Measurements from ENCODE around the gene REC114. TPM values are rescaled to one million over a fixed set of nuclear protein-coding genes. Genes with fewer than 3 reads are reported as not detected.
"Not testable (repeated sequence)": the region's sequence is repeated elsewhere in the genome, so short reads cannot be mapped to it uniquely, and the experiment has no call there.

The REC114 gene
- total RNA-seq, 1 donor from 2014 or later = not detected

DNA sequence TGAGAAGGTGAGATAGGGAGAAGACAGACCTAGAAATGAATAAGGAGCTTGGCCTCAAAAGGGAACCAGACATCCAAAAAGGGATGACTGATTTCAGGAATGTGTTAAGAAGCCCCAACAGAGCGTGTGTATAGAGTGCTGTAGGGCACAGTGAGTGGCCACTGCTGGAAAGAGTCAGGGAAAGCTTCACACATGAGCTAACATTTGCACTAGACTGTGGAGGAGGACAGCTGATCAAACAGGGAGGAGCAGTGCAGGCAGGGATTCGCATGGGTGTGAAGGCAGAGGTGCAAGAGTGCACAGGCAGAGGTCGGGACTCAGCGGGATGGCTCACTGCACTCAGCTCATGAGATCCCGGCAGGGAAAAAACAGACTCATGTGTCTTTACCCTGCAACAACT lies 128.4 kb downstream of the REC114 start:
- no peak overlapping the region for H3K4me3 ChIP-seq (ENCODE audit: low read depth, low read length)
- peak; percentile 78 for DNase-seq (ENCODE audit: low read depth)
- TF ChIP-seq, protein P1, sequence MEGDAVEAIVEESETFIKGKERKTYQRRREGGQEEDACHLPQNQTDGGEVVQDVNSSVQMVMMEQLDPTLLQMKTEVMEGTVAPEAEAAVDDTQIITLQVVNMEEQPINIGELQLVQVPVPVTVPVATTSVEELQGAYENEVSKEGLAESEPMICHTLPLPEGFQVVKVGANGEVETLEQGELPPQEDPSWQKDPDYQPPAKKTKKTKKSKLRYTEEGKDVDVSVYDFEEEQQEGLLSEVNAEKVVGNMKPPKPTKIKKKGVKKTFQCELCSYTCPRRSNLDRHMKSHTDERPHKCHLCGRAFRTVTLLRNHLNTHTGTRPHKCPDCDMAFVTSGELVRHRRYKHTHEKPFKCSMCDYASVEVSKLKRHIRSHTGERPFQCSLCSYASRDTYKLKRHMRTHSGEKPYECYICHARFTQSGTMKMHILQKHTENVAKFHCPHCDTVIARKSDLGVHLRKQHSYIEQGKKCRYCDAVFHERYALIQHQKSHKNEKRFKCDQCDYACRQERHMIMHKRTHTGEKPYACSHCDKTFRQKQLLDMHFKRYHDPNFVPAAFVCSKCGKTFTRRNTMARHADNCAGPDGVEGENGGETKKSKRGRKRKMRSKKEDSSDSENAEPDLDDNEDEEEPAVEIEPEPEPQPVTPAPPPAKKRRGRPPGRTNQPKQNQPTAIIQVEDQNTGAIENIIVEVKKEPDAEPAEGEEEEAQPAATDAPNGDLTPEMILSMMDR (conservative IDR thresholded peaks at IDR 0.05; ENCODE audit: low read depth, low read length) = no peak

DNA sequence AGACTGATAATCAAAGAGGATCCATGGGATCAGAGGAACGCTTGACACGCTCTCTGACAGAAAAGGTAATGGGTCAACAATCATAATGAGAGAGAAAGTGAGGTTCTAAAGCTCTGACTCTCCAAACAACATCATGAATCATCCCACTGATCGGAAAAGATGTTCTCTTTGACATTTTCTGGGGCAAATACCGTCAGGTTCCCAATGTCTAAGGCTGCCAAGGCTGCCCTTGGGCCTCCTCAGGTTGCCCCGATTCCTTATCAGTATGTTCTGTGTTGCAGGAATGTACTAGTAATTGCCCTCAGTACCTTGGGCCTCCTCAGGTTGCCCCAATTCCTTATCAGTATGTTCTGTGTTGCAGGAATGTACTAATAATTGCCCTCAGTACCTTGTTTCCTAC lies 129.3 kb downstream of the REC114 start:
- DNase-seq (ENCODE audit: low read depth) = no peak
- TF ChIP-seq, protein P1 (conservative IDR thresholded peaks at IDR 0.05; ENCODE audit: low read depth, low read length) = no peak
- no peak overlapping the region for H3K4me3 ChIP-seq (ENCODE audit: low read depth, low read length)

DNA sequence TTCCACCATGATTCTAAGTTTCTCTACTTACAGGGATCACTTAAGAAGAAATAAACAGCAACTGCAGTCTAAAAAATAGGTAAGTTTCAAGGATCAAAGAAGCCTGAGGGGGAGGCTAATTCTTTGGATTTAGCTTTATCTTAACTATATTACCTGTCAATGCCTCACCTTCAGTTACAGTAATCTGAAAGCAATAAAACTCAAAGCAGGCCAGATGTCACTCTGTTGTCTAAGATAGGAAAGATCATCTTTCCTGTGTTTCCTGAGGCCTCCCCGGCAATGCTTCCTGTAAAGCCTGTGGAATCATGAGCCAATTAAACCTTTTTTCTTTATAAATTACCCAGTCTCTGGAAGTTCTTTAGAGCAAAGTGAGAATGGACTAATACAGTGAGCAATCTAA lies 130.1 kb downstream of the REC114 start:
- TF ChIP-seq, protein P1 (conservative IDR thresholded peaks at IDR 0.05; ENCODE audit: low read depth, low read length) = no peak
- no peak overlapping the region for H3K4me3 ChIP-seq (ENCODE audit: low read depth, low read length)
- no peak for DNase-seq (ENCODE audit: low read depth)

DNA sequence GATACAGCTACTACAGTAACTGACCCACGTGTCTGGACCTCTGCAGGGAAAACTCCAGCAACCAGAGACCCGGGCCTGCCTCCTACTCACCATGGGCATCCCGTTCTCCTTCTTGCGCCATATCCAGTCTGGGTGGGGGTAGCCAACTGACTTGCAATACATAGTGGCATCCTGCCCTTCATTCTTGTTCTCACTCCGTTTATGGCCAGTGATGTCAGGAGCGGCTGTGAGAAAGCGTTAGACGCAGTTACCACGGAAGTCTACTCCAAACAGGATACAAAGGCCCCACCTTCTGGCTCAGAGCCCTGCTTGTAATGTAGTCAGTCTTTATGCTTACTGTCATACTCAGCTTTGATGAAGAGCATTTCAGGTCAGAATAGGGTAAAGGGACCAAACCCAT lies 130.6 kb downstream of the REC114 start:
- TF ChIP-seq, protein P1 (conservative IDR thresholded peaks at IDR 0.05; ENCODE audit: low read depth, low read length) = no peak
- no peak overlapping the region for H3K4me3 ChIP-seq (ENCODE audit: low read depth, low read length)
- DNase-seq (ENCODE audit: low read depth) = no peak

DNA sequence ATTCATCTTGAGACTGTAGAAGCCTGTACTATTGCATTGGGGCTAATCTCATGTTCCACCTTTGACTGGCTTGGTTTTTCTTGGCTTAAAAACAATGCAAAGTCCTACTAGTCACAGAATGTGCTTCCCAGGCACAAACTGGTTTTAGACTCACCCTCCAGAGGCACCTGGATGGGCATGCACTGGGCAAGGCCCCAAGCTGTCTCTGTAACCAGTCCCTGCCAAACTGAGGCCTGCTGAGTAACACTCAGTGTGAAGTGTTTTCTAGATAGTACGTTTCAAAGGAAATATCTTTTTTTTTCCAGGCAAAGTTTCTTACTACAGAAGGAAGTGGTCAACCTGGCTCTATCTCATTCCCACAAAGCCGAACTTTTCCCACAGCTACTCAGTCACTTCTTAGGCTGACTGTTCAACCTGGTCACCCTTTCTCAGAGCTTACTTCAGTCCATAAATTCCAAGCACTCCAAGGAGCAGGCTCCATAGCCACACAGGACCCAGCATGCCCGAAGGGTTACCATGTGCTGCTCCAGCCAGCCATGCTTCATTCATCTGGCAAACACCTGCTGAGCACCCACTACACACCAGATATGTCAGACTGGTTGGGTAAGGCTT lies 132.8 kb downstream of the REC114 start:
- no peak overlapping the region for H3K4me3 ChIP-seq (ENCODE audit: low read depth, low read length)
- TF ChIP-seq, protein P1 (conservative IDR thresholded peaks at IDR 0.05; ENCODE audit: low read depth, low read length) = no peak
- DNase-seq (ENCODE audit: low read depth) = no peak

DNA sequence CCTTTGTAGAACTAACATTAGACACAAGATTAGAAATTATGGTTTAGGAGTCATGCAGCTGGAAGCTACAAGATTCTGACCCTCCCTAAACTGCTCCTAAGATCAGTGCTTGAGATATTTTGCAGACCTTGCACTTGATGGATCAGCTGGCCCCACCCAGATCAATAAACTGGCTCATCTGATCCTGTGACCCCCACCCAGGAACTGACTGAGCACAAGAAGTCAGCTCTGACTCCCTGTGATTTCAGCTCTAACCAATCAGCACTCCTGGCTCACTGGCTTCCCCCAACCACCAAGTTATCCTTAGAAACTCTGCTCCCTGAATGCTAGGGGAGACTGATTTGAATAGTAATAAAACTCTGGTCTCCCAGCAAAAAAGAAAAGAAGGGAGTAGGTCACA lies 134.6 kb downstream of the REC114 start:
- DNase-seq (ENCODE audit: low read depth); H3K4me3 ChIP-seq (ENCODE audit: low read depth, low read length): not testable (repeated sequence)

DNA sequence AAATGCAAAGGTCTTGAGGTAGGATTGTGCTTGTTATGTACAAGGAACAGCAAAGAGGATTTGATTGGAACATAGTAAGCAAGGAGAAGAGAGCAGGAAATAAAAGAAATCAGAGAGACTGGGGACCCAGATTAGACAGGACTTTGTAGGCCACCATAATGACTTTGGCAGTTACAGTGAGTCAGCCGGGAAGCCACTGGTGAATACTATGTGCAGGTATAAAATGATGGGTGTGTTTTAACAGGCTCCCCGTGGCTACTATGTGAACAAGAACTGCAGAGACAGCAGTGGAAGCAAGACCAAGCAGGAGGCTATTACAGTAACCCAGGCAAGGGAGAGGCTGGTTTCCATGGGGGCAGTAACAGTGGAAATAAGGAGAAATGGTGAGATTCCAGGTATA lies 135.1 kb downstream of the REC114 start:
- TF ChIP-seq, protein P1 (conservative IDR thresholded peaks at IDR 0.05; ENCODE audit: low read depth, low read length) = no peak
- H3K4me3 ChIP-seq (ENCODE audit: low read depth, low read length) = no peak overlapping the region
- DNase-seq (ENCODE audit: low read depth) = no peak
